ENCODE results near the gene DEPP1.

GRCh38 chr10:45015590-45015989, 37.0 kb upstream of the DEPP1 start:
- TF ChIP-seq, protein P1, sequence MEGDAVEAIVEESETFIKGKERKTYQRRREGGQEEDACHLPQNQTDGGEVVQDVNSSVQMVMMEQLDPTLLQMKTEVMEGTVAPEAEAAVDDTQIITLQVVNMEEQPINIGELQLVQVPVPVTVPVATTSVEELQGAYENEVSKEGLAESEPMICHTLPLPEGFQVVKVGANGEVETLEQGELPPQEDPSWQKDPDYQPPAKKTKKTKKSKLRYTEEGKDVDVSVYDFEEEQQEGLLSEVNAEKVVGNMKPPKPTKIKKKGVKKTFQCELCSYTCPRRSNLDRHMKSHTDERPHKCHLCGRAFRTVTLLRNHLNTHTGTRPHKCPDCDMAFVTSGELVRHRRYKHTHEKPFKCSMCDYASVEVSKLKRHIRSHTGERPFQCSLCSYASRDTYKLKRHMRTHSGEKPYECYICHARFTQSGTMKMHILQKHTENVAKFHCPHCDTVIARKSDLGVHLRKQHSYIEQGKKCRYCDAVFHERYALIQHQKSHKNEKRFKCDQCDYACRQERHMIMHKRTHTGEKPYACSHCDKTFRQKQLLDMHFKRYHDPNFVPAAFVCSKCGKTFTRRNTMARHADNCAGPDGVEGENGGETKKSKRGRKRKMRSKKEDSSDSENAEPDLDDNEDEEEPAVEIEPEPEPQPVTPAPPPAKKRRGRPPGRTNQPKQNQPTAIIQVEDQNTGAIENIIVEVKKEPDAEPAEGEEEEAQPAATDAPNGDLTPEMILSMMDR (IDR thresholded peaks at IDR 0.05; ENCODE audit: low read depth, low read length, missing input control) = no peak
- TF ChIP-seq YY1 (IDR thresholded peaks at IDR 0.05) = no peak
- no peak for TF ChIP-seq RAD21 (IDR thresholded peaks at IDR 0.05)
- no peak for TF ChIP-seq ZBTB33 (IDR thresholded peaks at IDR 0.05)
- TF ChIP-seq, protein P2, sequence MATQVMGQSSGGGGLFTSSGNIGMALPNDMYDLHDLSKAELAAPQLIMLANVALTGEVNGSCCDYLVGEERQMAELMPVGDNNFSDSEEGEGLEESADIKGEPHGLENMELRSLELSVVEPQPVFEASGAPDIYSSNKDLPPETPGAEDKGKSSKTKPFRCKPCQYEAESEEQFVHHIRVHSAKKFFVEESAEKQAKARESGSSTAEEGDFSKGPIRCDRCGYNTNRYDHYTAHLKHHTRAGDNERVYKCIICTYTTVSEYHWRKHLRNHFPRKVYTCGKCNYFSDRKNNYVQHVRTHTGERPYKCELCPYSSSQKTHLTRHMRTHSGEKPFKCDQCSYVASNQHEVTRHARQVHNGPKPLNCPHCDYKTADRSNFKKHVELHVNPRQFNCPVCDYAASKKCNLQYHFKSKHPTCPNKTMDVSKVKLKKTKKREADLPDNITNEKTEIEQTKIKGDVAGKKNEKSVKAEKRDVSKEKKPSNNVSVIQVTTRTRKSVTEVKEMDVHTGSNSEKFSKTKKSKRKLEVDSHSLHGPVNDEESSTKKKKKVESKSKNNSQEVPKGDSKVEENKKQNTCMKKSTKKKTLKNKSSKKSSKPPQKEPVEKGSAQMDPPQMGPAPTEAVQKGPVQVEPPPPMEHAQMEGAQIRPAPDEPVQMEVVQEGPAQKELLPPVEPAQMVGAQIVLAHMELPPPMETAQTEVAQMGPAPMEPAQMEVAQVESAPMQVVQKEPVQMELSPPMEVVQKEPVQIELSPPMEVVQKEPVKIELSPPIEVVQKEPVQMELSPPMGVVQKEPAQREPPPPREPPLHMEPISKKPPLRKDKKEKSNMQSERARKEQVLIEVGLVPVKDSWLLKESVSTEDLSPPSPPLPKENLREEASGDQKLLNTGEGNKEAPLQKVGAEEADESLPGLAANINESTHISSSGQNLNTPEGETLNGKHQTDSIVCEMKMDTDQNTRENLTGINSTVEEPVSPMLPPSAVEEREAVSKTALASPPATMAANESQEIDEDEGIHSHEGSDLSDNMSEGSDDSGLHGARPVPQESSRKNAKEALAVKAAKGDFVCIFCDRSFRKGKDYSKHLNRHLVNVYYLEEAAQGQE (IDR thresholded peaks at IDR 0.05) = no peak
- no peak for TF ChIP-seq TAF1 (conservative IDR thresholded peaks at IDR 0.05)
- TF ChIP-seq GABPA (IDR thresholded peaks at IDR 0.05 in 1 of 2, conservative IDR thresholded peaks at IDR 0.05 in 1 of 2) = no peak
- no peak for TF ChIP-seq SP1 (IDR thresholded peaks at IDR 0.05)
- no peak for TF ChIP-seq JUND (IDR thresholded peaks at IDR 0.05)
- TF ChIP-seq, protein P3, sequence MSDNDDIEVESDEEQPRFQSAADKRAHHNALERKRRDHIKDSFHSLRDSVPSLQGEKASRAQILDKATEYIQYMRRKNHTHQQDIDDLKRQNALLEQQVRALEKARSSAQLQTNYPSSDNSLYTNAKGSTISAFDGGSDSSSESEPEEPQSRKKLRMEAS (IDR thresholded peaks at IDR 0.05) = no peak
- no peak for TF ChIP-seq RXRA (IDR thresholded peaks at IDR 0.05)
- TF ChIP-seq FOXA1 (IDR thresholded peaks at IDR 0.05) = no peak
